HL-60 (cell line): ENCODE measurements around the gene LMBR1.

Experiments used
- DNase-seq, 2 experiments: peaks; one replicate each; pipeline ENCODE4 v3.0.0-alpha.2; 2010 to 2020; ENCODE audit warnings: low read depth in 1 of 2, low spot score in 1 of 2
- H3K27ac ChIP-seq: fragments of 250-450 bp; sonication (Bioruptor Pico); replicated peaks from 2 replicates; pipeline ENCODE4 v1.5.1; 2020; ENCODE audit warnings: mild to moderate bottlenecking, moderate library complexity
- H3K27me3 ChIP-seq: fragments of 250-450 bp; sonication (Bioruptor Pico); 2 replicates; pipeline ENCODE4 v1.5.1; 2021; ENCODE audit warnings: mild to moderate bottlenecking, moderate library complexity; ENCODE audit not compliant: insufficient read depth, poor library complexity, severe bottlenecking
- H3K4me3 ChIP-seq: replicated peaks from 2 replicates; pipeline ENCODE4 v1.5.1; 2011; ENCODE audit warnings: mild to moderate bottlenecking, control low read depth, low read length; ENCODE audit not compliant: insufficient read depth
- GABPA ChIP-seq: IDR thresholded peaks from 2 replicates; pipeline ENCODE4 v1.6.1; 2012; ENCODE audit warnings: low read depth
- POLR2AphosphoS5 ChIP-seq: IDR thresholded peaks from 2 replicates; pipeline ENCODE4 v1.6.1; 2012; ENCODE audit warnings: low read depth
- SPI1 ChIP-seq: IDR thresholded peaks from 2 replicates; pipeline ENCODE4 v1.6.1; 2012; ENCODE audit warnings: low read depth, mild to moderate bottlenecking, borderline replicate concordance
- TF ChIP-seq, protein P1 (sequence below): IDR thresholded peaks from one replicate; pipeline ENCODE4 v1.5.1; 2011; ENCODE audit warnings: low read length, control low read depth, inconsistent platforms; ENCODE audit not compliant: insufficient read depth
- TF ChIP-seq, protein P2 (sequence below): IDR thresholded peaks from 2 replicates; pipeline ENCODE4 v1.6.1; 2012; ENCODE audit warnings: low read depth; ENCODE audit not compliant: insufficient replicate concordance

LMBR1 gene

DNA sequence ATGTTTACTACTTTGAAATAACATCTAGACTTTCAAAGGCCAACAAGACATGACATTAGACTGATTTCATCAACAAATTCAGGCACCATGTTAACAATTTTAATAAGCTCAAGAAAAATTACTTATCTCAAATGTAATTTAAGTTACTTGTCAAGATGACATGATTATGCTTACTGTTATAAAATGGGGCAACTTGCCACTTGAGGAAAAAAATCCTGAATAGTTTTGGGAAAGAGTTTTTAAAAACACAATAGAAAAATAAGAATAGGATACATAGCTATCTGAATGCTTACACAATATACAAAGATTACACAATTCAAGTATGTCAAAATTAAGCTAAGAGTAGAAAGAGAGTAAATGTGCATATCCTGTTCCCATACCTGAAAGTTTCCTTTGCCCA, 167.0 kb downstream of the LMBR1 start:
- TF ChIP-seq SPI1: no peak
- Histone ChIP-seq H3K27ac (no peak overlapping the region), H3K4me3 (no peak overlapping the region), H3K27me3 (no peaks in the 10 kb centered on the region)
- peak in 1 of 2 experiments; percentile 16 for DNase-seq

DNA sequence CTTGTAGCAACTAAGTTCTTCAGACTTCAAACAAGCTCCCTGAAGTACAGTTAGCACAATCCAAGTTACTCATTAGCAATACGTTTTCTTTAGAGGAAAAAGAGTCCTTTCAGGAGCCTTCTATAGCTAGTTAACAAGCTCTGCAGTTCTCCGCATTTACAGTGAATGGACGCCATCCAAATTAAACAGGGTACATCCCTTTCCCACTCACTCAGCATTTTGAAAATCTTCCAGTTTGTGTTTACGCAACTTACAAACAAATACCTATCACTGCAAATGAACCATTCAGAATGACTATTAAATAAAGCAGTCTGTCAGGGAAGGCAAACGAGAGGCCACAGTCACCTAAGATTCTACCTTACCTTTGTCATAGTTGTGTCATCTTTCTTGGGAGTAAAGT, 167.9 kb downstream of the LMBR1 start:
- no peaks in the 10 kb centered on the region for H3K27me3 ChIP-seq
- H3K27ac ChIP-seq: no peak overlapping the region
- no peak for DNase-seq
- TF ChIP-seq, protein P1, sequence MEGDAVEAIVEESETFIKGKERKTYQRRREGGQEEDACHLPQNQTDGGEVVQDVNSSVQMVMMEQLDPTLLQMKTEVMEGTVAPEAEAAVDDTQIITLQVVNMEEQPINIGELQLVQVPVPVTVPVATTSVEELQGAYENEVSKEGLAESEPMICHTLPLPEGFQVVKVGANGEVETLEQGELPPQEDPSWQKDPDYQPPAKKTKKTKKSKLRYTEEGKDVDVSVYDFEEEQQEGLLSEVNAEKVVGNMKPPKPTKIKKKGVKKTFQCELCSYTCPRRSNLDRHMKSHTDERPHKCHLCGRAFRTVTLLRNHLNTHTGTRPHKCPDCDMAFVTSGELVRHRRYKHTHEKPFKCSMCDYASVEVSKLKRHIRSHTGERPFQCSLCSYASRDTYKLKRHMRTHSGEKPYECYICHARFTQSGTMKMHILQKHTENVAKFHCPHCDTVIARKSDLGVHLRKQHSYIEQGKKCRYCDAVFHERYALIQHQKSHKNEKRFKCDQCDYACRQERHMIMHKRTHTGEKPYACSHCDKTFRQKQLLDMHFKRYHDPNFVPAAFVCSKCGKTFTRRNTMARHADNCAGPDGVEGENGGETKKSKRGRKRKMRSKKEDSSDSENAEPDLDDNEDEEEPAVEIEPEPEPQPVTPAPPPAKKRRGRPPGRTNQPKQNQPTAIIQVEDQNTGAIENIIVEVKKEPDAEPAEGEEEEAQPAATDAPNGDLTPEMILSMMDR: no peak
- TF ChIP-seq GABPA (no peak), POLR2AphosphoS5 (no peak), SPI1 (no peak)
- TF ChIP-seq, protein P2, sequence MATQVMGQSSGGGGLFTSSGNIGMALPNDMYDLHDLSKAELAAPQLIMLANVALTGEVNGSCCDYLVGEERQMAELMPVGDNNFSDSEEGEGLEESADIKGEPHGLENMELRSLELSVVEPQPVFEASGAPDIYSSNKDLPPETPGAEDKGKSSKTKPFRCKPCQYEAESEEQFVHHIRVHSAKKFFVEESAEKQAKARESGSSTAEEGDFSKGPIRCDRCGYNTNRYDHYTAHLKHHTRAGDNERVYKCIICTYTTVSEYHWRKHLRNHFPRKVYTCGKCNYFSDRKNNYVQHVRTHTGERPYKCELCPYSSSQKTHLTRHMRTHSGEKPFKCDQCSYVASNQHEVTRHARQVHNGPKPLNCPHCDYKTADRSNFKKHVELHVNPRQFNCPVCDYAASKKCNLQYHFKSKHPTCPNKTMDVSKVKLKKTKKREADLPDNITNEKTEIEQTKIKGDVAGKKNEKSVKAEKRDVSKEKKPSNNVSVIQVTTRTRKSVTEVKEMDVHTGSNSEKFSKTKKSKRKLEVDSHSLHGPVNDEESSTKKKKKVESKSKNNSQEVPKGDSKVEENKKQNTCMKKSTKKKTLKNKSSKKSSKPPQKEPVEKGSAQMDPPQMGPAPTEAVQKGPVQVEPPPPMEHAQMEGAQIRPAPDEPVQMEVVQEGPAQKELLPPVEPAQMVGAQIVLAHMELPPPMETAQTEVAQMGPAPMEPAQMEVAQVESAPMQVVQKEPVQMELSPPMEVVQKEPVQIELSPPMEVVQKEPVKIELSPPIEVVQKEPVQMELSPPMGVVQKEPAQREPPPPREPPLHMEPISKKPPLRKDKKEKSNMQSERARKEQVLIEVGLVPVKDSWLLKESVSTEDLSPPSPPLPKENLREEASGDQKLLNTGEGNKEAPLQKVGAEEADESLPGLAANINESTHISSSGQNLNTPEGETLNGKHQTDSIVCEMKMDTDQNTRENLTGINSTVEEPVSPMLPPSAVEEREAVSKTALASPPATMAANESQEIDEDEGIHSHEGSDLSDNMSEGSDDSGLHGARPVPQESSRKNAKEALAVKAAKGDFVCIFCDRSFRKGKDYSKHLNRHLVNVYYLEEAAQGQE: no peak
- H3K4me3 ChIP-seq: no peak overlapping the region

DNA sequence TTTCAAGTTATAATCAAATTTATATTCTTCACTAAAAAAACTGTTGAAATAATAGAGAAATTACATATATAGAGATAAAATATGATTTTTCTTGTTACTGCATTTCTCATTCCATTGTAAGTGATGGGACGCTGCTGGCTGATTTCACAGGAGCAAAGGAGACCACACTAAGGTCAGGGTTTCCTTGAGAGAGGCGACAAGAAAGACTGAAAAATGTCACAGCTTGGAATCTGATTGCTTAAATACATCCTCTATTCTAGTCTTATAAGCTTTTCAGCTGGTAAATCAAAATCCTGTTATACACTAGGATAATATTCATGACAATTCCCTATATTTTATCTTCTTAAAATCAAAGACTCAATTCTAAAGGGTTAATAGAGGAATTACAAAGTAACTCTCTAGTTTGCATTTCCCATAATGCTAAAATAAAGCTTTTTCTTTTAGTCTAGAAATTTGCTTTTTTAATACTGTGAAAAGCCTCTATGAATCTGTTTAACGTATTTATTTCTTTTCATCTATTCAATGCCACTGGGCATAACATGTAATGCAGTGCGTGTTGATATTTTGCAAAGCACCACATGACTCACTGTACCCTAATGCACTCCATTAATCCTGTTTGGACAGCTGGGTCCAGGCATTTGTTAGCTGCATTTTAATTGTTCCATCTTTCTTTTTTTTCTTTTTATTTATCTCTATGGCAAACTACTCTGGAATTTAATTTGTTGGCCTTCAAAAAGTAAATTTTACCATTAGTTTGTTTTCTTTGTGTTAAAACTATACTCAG, 170.7 kb downstream of the LMBR1 start:
- Histone ChIP-seq H3K4me3 (no peak overlapping the region), H3K27ac (no peak overlapping the region), H3K27me3 (no peaks in the 10 kb centered on the region)
- DNase-seq: no peak
- TF ChIP-seq POLR2AphosphoS5 (no peak), GABPA (no peak), SPI1 (no peak)
- TF ChIP-seq, protein P1: no peak

DNA sequence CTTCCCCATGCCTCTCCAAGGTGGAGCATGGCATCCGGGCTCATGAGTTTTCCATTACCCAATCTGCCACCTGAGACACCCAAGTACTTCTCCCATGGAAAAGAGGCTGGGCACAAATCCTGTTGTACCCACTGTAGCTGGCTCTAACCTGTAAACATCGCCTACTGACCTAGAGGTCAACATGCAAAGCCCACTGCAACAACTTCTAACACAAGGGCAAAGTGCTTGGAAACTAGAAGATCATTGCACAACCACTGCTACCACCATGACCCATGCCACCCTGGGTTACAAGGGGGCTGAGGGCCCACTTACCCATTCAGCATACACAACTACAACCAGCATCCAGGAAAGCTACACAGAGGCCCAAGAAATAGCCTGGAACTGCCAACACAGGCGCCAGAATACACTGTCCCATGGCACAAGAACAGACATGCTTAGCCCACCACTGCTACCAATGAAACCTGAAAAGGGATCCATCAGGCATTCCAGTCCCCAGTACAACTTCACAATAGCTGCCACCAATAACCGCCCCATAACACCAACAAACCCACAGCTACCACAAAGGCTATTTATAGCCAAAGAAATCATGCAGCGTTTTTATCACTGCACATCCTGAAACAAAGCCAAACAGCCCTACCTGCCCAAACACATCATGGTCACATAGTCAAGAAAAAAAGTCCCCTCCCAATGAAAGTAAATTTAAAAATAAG, 189.1 kb downstream of the LMBR1 start:
- TF ChIP-seq GABPA (no peak), POLR2AphosphoS5 (no peak), SPI1 (no peak)
- TF ChIP-seq, protein P2: no peak
- TF ChIP-seq, protein P1: no peak
- Histone ChIP-seq H3K27ac (no peak overlapping the region), H3K27me3 (no peaks in the 10 kb centered on the region), H3K4me3 (no peak overlapping the region)
- no peak for DNase-seq
